Lower leg skin (tissue), 4 donors: ENCODE data around the gene PIAS4. TPM values are rescaled to one million over a fixed set of nuclear protein-coding genes. Genes with fewer than 3 reads are reported as not detected.

Source experiments
- DNase-seq, 2 donors: peaks; one replicate each; pipeline ENCODE4 v3.0.0-alpha.2; 2019; ENCODE audit warnings: low spot score in 2 of 2
- H3K4me3 ChIP-seq: fragments of 200-600 bp; sonication (generic); 2 replicates; pipeline ENCODE4 v1.5.1; 2017; ENCODE audit warnings: mild to moderate bottlenecking, low read depth; ENCODE audit not compliant: poor library complexity, severe bottlenecking
- CTCF ChIP-seq, 3 donors: fragments of 450-650 bp; IDR thresholded peaks; one replicate each; pipeline ENCODE4 v1.5.1; 2016; ENCODE audit warnings: antibody characterized with exemption in 3 of 3, mild to moderate bottlenecking in 3 of 3, moderate library complexity in 2 of 3
- POLR2A ChIP-seq, 2 donors: fragments of 450-650 bp; IDR thresholded peaks; one replicate each; pipeline ENCODE4 v1.6.1; 2016 to 2017; ENCODE audit warnings: antibody characterized with exemption in 2 of 2, mild to moderate bottlenecking in 1 of 2, moderate library complexity in 1 of 2
- WGBS, 2 donors: methylation state at CpG; one replicate each; pipeline ENCODE4 v1.1.5; 2018; 5-methylcytosine and 5-hydroxymethylcytosine counted together
- intact Hi-C: fragments of 100-400 bp; cut with DNase I; formaldehyde crosslinking; loops from one replicate; pipeline ENCODE4 v1.15.0; 2023; ENCODE audit warnings: low total_unique reads
- total RNA-seq, 4 donors: library from RNA; depleted of rRNA; stranded (reverse); fragments of >200 nt; gene quantifications; one replicate each; pipeline ENCODE4 v1.1.0, GENCODE V29; 2016

Gene PIAS4
- total RNA-seq, 4 donors from 2014 or later: 20.8 to 35.1 (median 26.9) TPM

GRCh38 chr19:4064496-4065260, 57.1 kb downstream of the PIAS4 start:
- intact Hi-C loops: no loop called here
- 0 to 3% methylated on average over 8 to 16 of the region's 57 CpGs for WGBS, 2 donors

GRCh38 chr19:4065430-4066175, 58.1 kb downstream of the PIAS4 start:
- no peak for TF ChIP-seq CTCF (IDR thresholded peaks at IDR 0.05)
- intact Hi-C loops: no loop called here
- DNase-seq: peak; percentile 93 to 99
- WGBS, 2 donors: 1% methylated on average over 14 of the region's 98 CpGs
- no peak overlapping the region for H3K4me3 ChIP-seq

More at GRCh38 chr19:4064496-4065260, 57.1 kb downstream of the PIAS4 start:
- peak; percentile 60 to 95 for DNase-seq
- TF ChIP-seq POLR2A (IDR thresholded peaks at IDR 0.05): no peak
- no peak for TF ChIP-seq CTCF (IDR thresholded peaks at IDR 0.05)
- H3K4me3 ChIP-seq: peak overlapping the region; percentile 84

GRCh38 chr19:4066176-4066606, 58.7 kb downstream of the PIAS4 start:
- WGBS, 2 donors: 0% methylated on average over 1 to 16 of the region's 31 CpGs
- DNase-seq: peak in 1 of 2 donors; percentile 93
- TF ChIP-seq CTCF (IDR thresholded peaks at IDR 0.05) (no peak), POLR2A (IDR thresholded peaks at IDR 0.05) (no peak)
- peak overlapping the region; percentile 100 for H3K4me3 ChIP-seq
- intact Hi-C loops: no loop called here

GRCh38 chr19:4066682-4067395, 59.3 kb downstream of the PIAS4 start, which contains the start of gene ZBTB7A:
TSS of gene ZBTB7A (minus strand) at chr19:4066899. CDS start at chr19:4055232, 11,667 bp downstream.
- TF ChIP-seq POLR2A (IDR thresholded peaks at IDR 0.05) (no peak), CTCF (IDR thresholded peaks at IDR 0.05) (no peak)
- H3K4me3 ChIP-seq: peak within 1 kb of the TSS; percentile 100
- intact Hi-C loops: no loop called here
- peak; percentile 89 to 97 for DNase-seq
- WGBS, 2 donors: 0 to 2% methylated on average over 4 to 53 of the region's 85 CpGs

- TF ChIP-seq CTCF (IDR thresholded peaks at IDR 0.05) (no peak), POLR2A (IDR thresholded peaks at IDR 0.05) (no peak)
- intact Hi-C loops: no loop called here
- peak in 1 of 2 donors; percentile 89 for DNase-seq
- H3K4me3 ChIP-seq: peak overlapping the region; percentile 100
- 0 to 2% methylated on average over 14 to 19 of the region's 58 CpGs for WGBS, 2 donors
Observed at GRCh38 chr19:4067396-4068046, 60.0 kb downstream of the PIAS4 start.
